Hippocampal formation (tissue), 2 donors: Measurements from ENCODE around the gene SYPL2.
"Not testable (repeated sequence)": the region's sequence is repeated elsewhere in the genome, so short reads cannot be mapped to it uniquely, and the experiment has no call there.

ENCODE experiments used
- DNase-seq, 2 donors: peaks; one replicate each; lab custom pipeline; 2025; lab: John Stamatoyannopoulos, UW

The SYPL2 gene

DNA sequence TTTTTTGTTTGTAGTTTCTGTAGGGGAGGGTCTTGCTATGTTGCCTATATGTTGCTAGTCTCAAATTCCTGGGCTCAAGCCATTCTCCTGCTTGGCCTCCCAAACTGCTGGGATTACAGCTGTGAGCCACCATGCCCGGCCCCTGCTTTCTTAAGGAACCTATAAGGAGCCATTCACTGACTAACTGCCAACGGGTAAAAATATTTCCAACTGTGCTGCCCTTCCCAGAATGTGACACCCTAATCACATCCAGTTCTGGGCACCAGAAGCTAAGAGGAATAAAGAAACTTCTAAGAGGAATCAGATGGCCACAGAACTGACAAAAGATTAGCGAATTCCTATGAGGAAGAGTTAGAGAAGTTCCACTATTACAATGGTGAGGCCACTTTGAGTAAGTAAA, 6.4 kb downstream of the SYPL2 start:
- no peak for DNase-seq

DNA sequence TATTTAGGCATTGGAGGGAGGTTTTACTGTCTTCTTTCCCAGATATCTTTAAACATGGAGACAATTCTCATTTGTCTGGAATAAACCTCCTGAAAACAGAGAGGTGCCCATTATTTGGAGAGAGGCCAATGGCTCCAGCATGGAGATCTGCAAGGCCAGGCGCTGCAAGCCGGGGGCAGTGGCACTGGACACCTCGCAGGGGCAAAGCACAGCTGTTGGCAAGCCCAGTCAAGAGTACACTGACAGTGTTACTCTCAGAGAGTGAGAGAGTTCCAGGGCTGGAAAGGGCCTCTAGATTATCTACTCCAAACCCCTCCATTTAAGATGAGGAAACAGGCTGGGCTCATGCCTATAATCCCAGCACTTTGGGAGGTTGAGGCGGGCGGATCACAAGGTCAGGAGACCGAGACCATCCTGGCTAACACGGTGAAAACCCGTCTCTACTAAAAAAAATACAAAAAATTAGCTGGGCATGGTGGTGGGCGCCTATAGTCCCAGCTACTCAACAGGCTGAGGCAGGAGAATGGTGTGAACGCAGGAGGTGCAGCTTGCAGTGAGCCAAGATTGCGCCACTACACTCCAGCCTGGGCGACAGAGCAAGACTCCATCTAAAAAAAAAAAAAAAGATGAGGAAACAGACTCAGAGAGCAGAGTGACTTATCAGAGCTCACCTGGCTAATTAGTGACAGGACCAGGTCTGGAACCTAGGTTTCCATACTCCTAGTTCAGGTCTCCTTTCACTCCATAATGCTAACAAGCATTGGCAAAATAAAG, 7.1 kb downstream of the SYPL2 start:
- DNase-seq: not testable (repeated sequence)

DNA sequence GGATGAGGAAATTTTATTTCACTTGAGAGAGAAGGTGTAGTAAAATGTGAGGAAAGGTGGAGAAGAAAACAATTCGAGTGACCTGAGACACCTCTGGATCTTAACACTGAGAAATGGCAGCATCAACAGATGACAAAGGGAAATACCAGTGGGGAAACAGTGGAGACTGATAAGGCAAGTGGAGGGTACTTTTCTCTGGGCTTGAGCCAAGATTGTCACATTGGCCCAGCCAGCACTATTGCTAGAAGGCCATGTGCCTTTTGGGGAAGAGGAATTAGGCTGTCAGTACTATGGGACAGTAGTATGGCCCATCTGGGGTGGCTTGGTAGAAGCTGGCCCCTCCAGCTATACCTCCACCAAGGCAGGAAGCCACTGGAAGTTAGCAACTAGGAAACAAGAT, 8.4 kb downstream of the SYPL2 start:
- no peak for DNase-seq

DNA sequence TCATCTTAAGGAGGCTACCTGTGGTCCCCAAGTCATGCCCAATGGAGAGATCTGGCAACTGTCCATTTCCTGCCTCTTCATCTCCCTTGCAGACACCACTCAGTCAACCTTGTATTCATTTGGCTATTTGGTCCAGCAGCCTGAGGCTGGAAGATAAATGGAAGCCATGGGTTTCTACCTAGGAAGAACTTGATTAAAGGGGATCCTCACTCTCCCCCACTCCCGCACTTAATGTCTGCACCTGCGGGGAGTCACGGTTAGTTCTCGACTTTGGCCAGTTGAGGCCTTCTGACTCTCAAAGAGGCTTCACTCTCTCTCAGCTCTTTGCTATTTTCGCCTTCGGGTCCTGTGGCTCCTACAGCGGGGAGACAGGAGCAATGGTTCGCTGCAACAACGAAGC, 8.9 kb downstream of the SYPL2 start:
- no peak for DNase-seq

DNA sequence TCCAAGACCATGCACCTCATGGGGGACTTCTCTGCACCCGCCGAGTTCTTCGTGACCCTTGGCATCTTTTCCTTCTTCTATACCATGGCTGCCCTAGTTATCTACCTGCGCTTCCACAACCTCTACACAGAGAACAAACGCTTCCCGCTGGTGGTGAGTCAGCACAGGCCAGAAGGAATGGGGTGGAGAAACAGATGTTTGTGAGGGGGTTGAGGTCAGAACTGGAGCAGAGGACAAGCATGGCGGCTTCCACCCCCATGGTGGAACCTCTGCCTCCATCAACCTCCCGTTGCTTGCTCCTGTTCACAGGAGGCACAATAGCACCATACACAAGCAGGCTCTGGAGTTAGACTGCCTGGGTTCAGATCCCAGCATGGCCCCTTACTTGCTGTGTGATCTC, 10.5 kb downstream of the SYPL2 start:
- DNase-seq: no peak

DNA sequence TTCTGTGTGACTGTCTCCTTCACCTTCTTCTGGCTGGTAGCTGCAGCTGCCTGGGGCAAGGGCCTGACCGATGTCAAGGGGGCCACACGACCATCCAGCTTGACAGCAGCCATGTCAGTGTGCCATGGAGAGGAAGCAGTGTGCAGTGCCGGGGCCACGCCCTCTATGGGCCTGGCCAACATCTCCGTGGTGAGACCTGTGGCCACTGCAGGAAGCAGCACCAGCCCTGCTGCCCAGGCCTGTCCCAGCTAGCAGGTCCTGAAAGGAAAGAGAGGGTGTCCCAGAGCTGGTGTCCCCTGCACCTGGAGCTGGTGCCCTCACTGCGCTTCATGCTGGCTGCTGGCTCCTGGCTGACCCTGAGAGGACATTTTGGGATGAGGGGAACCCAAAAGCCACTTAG, 11.5 kb downstream of the SYPL2 start:
- DNase-seq: no peak

DNA sequence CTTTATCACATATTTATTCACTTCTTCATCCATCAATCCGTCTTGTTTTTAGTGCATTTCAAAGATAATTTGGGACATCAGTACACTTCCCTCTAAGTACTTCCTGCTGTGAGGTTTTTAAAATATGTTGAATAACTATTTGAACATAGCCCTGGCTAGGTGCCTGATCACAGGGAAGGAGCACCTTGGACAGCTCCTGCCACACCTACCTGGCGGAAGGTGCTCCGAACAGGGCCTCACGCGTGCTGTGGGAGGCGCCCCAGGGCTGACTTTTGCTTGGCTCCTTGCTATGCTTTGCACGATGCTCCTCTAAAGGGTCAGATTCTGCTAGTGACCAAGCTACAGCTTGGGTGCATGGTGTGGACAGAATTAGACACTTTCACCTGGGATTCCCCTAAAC, 12.5 kb downstream of the SYPL2 start:
- no peak for DNase-seq

DNA sequence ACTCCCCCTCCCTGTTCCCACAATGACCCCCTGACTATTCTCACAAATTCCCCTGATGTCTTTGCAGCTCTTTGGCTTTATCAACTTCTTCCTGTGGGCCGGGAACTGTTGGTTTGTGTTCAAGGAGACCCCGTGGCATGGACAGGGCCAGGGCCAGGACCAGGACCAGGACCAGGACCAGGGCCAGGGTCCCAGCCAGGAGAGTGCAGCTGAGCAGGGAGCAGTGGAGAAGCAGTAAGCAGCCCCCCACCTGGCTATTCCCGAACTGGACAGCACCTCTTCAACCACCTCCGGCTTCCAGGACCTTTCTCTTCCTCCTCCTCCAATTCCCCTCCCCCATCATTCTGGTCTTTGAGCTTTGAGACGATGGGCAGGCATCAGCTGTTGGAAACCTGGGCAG, 13.0 kb downstream of the SYPL2 start:
- no peak for DNase-seq

DNA sequence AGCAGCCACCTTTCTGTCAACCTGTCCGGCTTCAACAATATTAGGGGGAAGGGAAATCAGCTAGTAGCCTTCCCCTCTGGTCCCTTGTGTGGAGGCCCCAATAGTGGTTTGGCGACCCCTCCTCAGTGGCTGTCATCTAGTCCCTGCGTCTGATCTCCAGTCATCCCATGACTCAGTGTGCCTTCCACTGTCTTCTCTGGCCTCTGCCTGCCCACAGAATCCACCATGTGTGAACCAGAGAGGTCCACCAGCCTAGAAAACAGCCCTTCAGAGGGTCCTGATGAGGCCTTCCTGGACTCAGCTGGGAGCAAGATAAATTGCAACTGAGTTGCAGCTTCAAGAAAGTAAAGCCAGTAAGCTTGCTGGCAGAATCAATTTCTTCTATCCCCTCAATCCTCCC, 13.6 kb downstream of the SYPL2 start:
- DNase-seq: no peak

DNA sequence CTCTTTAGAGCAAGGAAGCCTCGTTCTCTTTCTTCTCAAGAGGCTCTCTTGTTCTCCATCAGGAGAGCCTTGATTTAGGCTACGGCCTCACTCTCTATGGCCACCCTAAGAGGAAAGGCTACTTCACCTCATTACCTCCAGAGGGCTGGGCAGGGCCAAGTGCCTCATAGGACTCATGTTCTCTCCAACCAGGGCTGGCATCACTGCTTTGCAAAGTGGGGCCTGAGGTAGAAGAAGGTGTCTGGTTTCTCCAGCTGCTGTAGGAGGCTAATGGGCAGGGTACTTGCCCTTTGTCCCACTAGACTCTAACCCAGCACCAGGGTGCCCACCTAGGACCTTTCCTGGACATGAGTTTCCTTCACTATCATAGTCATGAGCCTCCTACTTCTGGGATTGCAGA, 15.3 kb downstream of the SYPL2 start:
- no peak for DNase-seq

DNA sequence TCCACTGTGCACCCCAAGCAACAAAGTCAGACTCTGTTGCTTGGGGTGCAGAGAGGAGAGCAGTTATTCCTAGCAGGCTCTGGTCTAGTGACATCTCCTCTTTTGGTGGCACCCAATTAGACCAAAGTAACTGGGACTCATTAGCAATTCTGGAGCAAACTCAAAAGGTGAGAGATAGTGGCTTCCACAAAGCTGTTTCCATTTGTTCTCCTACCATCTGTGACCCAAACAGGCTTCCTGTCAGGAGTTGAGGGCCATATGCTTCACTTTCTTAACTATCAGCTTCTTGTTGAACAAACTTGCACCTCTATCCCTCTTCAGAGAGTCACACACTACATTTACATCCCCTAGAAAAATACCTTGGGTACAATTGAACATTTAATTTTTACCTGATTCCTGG, 15.9 kb downstream of the SYPL2 start:
- no peak for DNase-seq

DNA sequence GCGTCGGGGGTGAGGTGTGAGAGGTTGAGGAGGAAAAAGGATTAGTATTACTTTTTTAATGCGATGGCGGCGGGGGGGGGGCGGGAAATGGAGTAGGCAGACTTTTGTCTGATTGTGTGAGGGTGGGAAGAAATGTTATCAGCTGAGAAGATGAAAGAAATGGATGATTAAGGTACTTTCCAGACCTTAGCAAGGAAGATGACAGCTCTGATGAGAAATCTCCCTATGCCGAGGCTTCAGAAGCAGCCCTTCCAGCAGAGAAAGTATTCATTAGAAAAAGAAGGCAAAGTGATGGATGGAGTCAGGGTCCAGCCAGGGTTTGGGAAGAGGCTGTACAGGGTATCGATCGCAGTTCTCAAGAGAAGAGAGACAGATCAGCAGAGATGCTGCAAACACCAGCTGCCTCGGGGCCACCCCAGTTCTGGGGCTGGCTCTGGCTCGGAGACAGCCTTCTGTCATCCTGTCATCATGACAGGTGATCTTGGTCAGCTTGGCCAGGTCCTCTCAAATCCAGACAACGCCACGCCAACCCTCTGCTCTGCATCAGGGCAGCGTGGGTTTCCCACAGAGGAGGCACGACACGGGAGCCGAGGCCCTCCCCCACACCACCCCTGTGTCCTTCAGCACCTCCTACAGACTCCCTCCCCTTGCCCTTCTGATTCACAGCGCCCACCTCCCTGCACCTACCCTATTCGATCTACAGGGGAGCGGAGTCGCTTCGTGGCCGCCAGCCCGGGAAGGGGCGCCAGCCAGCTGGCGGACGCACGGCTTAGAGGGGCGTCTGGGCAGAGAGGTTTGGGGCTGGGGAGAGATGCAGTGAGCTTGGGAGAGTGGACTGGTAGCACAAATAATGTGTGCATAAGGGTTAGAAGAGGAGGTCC, 16.7 kb downstream of the SYPL2 start:
- no peak for DNase-seq

DNA sequence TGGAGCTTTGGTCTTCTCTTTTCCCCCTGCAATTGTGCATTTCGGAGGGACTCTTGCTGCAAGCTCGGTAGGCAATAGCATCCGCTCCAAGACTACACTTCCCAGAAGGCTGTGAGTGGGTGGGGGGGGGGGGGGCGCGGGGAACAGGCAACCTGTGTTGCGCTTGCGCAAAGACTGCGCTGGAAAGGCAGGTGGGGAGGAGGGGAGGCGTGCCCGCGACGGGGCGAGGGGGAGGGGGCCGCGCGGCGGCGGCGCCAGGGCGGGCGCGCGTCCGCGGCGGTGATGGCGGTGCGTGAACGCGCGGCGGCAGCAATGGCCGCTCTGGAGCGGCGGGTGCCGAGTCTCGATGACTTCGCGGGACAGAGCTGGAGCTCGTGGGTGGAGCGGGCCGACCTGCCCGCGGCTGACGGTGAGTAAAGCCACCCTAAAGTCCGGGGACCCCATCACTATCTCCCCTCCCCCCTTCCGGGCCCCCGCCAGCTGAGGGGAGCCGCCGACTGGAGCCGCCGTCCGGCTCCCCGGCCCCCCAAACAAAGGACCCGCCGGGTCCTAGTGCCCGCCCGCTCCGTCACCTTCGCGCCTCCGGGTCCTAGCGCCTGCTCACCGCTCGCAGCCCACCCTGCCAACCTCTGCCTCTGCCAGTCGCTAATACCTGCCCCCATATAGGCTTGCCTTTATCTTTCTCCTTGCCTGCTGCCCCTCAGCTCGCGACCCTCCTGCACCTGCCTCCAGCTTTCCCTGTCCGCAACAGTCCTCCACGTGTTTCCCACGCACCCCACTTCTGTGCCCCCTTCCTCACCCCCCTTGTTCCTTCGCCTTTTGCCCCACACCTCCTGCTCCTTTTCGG, 17.5 kb downstream of the SYPL2 start, which contains the start of gene ATXN7L2:
Gene ATXN7L2, plus strand, starts transcription at position 234 of the 847 bp plus-strand sequence. Its CDS starts 49 bp downstream, at position 283.
- DNase-seq: peak; percentile 91 to 95

DNA sequence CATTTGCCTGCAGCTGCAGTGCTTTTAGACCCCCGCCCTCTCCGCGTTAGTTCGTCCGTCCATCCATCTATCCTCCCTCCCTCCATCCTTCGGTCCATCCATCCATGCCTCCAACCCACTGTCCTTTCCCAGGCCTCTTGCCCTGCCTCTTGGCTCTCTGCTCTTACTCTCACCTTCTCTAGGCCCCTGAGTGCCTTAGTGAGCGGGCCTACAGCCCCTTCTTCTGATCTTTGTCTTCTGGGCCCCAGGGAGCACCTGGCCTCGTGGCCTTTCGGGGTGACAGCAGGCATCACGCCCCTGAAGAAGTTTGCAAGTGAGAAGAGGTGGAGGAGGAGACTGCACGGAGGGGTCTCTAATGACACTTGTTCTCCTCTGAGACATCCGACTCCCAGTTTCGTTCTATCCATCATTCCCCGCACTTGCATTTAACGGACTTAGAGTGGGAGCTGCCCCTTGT, 18.2 kb downstream of the SYPL2 start:
- DNase-seq: no peak

DNA sequence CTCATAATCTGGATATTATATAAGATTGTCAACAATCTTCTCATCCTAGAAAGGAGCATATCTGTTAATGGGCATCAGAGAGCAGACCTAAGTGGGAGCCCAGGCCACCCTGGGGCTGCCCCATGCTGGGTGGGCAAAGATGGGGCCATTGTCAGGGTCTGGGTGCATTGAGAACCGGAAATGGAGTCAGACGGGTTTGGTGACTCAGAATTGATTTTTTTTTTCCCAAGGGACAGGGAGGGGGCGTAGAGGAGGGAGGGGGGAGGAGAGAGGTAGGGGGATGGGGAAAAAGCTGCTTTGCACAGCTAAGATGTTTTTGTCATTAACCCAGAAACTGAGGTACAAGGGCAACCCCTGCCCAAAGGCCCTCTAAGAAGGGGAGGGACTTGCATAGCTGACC, 18.7 kb downstream of the SYPL2 start:
- DNase-seq: no peak

DNA sequence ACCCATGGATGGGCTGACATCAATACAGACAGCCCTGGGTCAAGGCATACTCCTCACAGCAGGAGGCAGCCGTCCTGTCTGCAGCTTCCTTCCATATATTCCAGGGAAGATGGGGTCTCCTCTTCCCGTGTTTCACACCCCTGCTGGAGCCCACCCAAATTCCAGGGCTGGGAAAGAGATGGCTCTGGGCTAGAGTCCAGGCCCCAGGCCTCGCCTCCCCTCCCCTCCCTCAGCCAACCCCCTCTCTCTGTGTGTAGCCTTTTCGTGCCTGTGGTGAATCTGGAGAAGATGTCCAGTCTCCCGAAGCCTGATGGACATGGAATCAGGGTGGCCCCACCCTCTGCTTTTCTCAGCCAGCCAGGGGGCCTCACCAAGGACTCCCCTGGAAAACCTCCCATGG, 20.9 kb downstream of the SYPL2 start:
- no peak for DNase-seq

DNA sequence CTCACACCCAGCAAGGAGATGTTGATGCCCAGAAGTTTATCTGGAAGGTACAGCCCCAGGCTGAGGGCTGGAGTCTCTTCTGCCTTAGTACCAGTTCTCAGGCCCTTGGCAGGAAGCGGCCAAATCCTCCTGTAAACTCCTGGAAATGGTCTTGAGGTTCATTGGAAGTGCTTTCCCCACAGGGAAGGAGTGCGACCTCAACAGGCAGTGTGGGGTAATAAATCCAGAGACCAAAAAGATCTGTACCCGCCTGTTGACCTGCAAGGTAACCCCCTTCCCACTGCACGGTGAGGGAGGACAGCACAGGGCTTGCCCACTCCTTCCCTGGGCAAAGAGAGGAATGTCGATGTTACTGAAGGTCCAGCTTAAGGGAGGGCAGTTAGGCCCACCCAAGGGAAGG, 21.9 kb downstream of the SYPL2 start:
- DNase-seq: no peak

DNA sequence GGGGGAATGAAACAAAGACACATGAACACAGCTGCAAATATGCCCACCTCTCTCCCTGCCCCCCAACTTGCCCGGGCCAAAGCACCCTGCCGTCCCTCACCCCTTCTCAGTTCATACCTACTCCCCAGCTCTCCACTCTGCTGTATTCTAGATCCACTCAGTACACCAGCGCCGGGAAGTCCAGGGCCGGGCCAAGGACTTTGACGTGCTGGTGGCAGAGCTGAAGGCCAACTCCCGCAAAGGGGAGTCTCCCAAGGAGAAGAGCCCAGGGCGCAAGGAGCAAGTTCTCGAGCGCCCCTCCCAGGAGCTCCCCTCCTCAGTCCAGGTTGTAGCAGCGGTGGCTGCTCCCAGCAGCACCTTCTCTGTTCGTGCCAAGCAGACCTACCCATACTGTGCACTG, 22.4 kb downstream of the SYPL2 start:
- DNase-seq: no peak

DNA sequence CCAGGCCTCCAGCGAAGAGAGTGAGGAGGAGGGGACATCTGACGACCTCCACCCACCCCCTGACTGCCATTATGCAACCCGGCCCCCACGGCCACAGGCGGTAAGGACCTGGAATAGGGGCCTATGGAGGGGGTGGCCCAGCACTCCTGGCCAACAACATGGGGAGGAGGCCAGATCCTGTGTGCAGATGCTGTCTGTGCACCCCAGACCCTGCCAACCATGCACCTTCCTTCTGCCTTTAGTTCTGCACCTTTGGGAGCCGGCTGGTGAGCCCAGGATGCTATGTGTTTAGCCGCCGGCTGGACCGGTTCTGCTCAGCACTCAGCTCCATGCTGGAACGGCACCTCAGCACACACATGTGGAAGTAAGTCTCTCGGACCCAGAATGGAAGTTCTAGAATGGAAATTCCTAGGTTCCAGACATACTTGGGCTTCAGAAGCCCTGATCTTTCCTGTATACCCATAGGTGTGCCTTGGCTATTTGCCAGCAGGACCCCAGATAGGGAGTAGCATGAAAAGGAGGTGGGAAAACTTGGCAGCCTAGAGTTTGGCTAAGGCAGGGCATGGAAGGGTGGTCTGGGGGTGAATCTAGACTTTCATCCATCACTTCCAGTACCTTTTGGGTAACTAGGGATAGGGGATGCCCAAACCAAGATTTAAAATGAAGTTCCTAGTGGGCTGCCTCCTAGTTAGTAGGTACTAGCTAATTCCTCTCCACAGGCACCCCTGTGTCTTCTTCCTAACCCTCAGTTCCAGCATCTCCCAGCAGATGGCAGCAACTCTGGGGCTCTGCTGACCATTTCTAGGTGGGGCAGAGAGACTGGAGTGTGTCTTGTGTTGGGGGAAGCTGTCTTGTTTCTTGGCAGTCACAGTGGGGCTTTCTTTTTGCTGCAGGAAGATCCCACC, 23.9 kb downstream of the SYPL2 start:
- DNase-seq: peak; percentile 36 to 52

DNA sequence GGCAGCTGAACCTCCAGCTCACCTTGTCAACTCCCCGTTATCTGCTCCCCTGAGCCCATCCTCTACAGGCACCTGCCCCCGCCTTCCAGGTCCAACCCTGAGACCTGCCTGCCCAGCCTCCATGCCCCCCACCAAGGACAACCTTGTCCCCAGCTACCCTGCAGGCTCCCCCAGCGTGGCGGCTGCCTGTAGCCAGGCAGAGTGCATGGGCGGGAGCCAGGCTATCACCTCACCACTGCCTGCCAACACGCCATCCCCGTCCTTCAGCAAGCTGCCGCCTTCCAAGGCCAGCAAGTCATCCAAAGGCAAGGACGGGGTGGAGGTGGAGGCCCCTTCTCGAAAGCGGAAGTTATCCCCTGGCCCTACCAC, 24.6 kb downstream of the SYPL2 start:
- DNase-seq: no peak

DNA sequence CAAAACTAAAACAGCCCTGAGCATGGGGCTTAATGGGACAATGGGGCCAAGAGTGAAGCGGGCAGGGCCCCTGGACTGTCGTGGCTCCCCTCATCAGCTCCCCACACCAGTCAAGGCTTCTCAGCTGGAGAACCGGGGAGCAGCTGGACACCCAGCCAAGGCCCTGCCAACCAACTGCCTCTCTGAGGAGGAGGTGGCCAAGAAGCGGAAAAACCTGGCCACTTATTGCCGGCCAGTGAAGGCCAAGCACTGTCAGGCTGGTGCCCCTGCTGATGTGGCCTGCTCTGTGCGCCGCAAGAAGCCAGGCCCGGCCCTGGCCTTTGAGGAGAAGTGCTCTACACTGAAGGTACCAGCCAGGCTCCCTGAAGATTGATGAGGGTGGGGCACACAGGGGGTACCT, 25.0 kb downstream of the SYPL2 start:
- DNase-seq: no peak
